PFSK-1 (cell line): ENCODE data around the gene KIF26A.

Experiments used
- FOXP2 ChIP-seq: optimal IDR thresholded peaks from 2 replicates; pipeline ENCODE3; 2011; ENCODE audit warnings: borderline replicate concordance, control low read depth, inconsistent platforms; ENCODE audit not compliant: insufficient read depth; ENCODE audit errors: extremely low read length, extremely low read depth
- POLR2AphosphoS5 ChIP-seq: IDR thresholded peaks from 2 replicates; pipeline ENCODE4 v1.6.1; 2012; ENCODE audit warnings: low read depth, mild to moderate bottlenecking, control low read depth, low read length, moderate library complexity
- REST ChIP-seq, 2 experiments: IDR thresholded peaks; 2 replicates each; pipeline versions ENCODE4 v1.6.1 to v1.8.0; 2011 to 2012; ENCODE audit warnings: low read depth in 2 of 2, low read length in 2 of 2, control low read depth in 1 of 2, inconsistent platforms in 1 of 2, mild to moderate bottlenecking in 1 of 2, moderate library complexity in 1 of 2; ENCODE audit not compliant: insufficient read depth in 1 of 2
- SIN3A ChIP-seq: IDR thresholded peaks from 2 replicates; pipeline ENCODE4 v1.6.1; 2012; ENCODE audit warnings: mild to moderate bottlenecking, low read length, moderate library complexity, borderline replicate concordance; ENCODE audit not compliant: insufficient read depth
- TAF1 ChIP-seq: IDR thresholded peaks from 2 replicates; pipeline ENCODE4 v1.6.1; 2012; ENCODE audit warnings: low read length, control low read depth, borderline replicate concordance; ENCODE audit not compliant: insufficient read depth

The KIF26A gene

GRCh38 chr14:104200591-104200990 is 62.2 kb downstream of the KIF26A start:
- TF ChIP-seq REST (IDR thresholded peaks at IDR 0.05; ENCODE audit: insufficient read depth in 1 of 2, low read depth in 2 of 2, low read length in 2 of 2) (no peak), TAF1 (no peak), POLR2AphosphoS5 (no peak), SIN3A (no peak), FOXP2 (no peak)

- TF ChIP-seq POLR2AphosphoS5: no peak
- TF ChIP-seq TAF1: no peak
- no peak for TF ChIP-seq SIN3A
- TF ChIP-seq FOXP2: no peak
- no peak for TF ChIP-seq REST (IDR thresholded peaks at IDR 0.05; ENCODE audit: insufficient read depth in 1 of 2, low read depth in 2 of 2, low read length in 2 of 2)
These were observed 62.7 kb downstream of the KIF26A start for GRCh38 chr14:104201063-104201462.

GRCh38 chr14:104201496-104201895 is 63.1 kb downstream of the KIF26A start:
- TF ChIP-seq REST (IDR thresholded peaks at IDR 0.05; ENCODE audit: insufficient read depth in 1 of 2, low read depth in 2 of 2, low read length in 2 of 2): no peak
- TF ChIP-seq POLR2AphosphoS5: no peak
- no peak for TF ChIP-seq TAF1
- no peak for TF ChIP-seq SIN3A
- TF ChIP-seq FOXP2: no peak

- TF ChIP-seq TAF1 (no peak), POLR2AphosphoS5 (no peak), FOXP2 (no peak), SIN3A (no peak), REST (IDR thresholded peaks at IDR 0.05; ENCODE audit: insufficient read depth in 1 of 2, low read depth in 2 of 2, low read length in 2 of 2) (no peak)
These were observed 64.1 kb downstream of the KIF26A start for GRCh38 chr14:104202259-104203070.

- TF ChIP-seq FOXP2 (no peak), TAF1 (no peak), SIN3A (no peak), REST (IDR thresholded peaks at IDR 0.05; ENCODE audit: insufficient read depth in 1 of 2, low read depth in 2 of 2, low read length in 2 of 2) (no peak), POLR2AphosphoS5 (no peak)
These were observed 64.7 kb downstream of the KIF26A start for GRCh38 chr14:104203071-104203425.
